ENCODE data around the gene UST.

DNA sequence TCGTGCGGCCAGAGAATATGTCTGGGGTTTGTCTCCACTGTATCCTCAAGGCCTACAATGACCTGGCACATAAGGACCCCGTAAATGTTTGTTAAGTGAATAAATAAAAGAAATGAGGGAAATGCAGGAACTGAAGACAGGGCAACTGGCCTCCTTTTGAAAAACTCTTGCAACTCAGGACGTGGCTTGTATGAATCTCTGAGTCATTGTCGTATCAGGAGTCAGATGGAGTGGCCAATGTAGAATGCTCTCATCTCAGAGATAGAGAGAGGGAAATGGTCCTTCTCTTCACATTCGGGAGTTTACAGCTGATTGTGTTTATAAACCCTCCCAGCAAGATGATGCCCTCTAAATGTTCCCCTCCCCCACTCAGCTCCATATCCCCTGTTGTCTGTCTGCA is 57.1 kb downstream of the UST start:
- TF ChIP-seq, protein P1, sequence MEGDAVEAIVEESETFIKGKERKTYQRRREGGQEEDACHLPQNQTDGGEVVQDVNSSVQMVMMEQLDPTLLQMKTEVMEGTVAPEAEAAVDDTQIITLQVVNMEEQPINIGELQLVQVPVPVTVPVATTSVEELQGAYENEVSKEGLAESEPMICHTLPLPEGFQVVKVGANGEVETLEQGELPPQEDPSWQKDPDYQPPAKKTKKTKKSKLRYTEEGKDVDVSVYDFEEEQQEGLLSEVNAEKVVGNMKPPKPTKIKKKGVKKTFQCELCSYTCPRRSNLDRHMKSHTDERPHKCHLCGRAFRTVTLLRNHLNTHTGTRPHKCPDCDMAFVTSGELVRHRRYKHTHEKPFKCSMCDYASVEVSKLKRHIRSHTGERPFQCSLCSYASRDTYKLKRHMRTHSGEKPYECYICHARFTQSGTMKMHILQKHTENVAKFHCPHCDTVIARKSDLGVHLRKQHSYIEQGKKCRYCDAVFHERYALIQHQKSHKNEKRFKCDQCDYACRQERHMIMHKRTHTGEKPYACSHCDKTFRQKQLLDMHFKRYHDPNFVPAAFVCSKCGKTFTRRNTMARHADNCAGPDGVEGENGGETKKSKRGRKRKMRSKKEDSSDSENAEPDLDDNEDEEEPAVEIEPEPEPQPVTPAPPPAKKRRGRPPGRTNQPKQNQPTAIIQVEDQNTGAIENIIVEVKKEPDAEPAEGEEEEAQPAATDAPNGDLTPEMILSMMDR (IDR thresholded peaks at IDR 0.05 in 4 of 5, conservative IDR thresholded peaks at IDR 0.05 in 1 of 5), result no peak
- no peak for TF ChIP-seq POLR2A (IDR thresholded peaks at IDR 0.05)

All from gastrocnemius medialis (tissue), 4 donors.